Measurements from ENCODE around the gene NXPH3. TPM values are rescaled to one million over a fixed set of nuclear protein-coding genes. Genes with fewer than 3 reads are reported as not detected.

The NXPH3 gene
- total RNA-seq, 1 experiment from 2014 or later = not detected

GRCh38 chr17:49624896-49625295, 49.2 kb downstream of the NXPH3 start:
- Histone ChIP-seq H3K27me3 (ENCODE audit: insufficient read depth, low read depth) (no peaks in the 10 kb centered on the region), H3K79me2 (ENCODE audit: low read depth) (0 out of 2 replicates have a peak, but pooled peaks cover 17% of the 10 kb centered on the region), H3K4me1 (replicated peaks; ENCODE audit: insufficient read depth) (no peaks in the 10 kb centered on the region), H3K27ac (no peak overlapping the region), H3K4me2 (no peak overlapping the region), H3F3A (ENCODE audit: insufficient read depth, low read depth) (0 out of 2 replicates have a peak, but pooled peaks cover 4% of the 10 kb centered on the region), H2AFZ (no peak overlapping the region), H3K4me3 (no peak overlapping the region), H3K9me2 (ENCODE audit: insufficient read depth) (no peaks in the 10 kb centered on the region), H3K9me3 (ENCODE audit: insufficient read depth, low read depth) (no peaks in the 10 kb centered on the region), H4K20me1 (ENCODE audit: insufficient read depth) (peaks cover 48% of the 10 kb centered on the region), H3K36me3 (ENCODE audit: low read depth) (peaks cover 12% of the 10 kb centered on the region)
- intact Hi-C loops (cut with micrococcal nuclease; ENCODE audit: unreplicated experiment) = loop anchor here (10.0 kb wide), 1 partner anchor 50 kb away; the partner anchor contains the start of gene SPOP
- CTCF ChIA-PET = interaction anchor here (0.5 to 0.6 kb wide), 2 partner anchors 60 to 1250 kb away, joined by 5 read pairs; no protein-coding TSS in a partner anchor
- DNase-seq = no peak
- POLR2A ChIA-PET (ENCODE audit: unreplicated experiment) = no interaction called here
- no peak for TF ChIP-seq CTCF (conservative IDR thresholded peaks at IDR 0.05)
- no peak for TF ChIP-seq EZH2 (IDR thresholded peaks at IDR 0.05; ENCODE audit: low read depth)
- no TSS peak for BruUV-seq (replicated peaks)

GRCh38 chr17:49629447-49629846, 53.8 kb downstream of the NXPH3 start:
- H3F3A ChIP-seq (ENCODE audit: insufficient read depth, low read depth) = 0 out of 2 replicates have a peak, but pooled peaks cover 4% of the 10 kb centered on the region
- no peaks in the 10 kb centered on the region for H3K9me2 ChIP-seq (ENCODE audit: insufficient read depth)
- peaks cover 55% of the 10 kb centered on the region for H4K20me1 ChIP-seq (ENCODE audit: insufficient read depth)
- no peaks in the 10 kb centered on the region for H3K27me3 ChIP-seq (ENCODE audit: insufficient read depth, low read depth)
- ChIA-PET POLR2A (ENCODE audit: unreplicated experiment) (no interaction called here), CTCF (no interaction called here)
- no peaks in the 10 kb centered on the region for H3K36me3 ChIP-seq (ENCODE audit: low read depth)
- BruUV-seq (replicated peaks) = no TSS peak
- no peak overlapping the region for H2AFZ ChIP-seq
- no peak overlapping the region for H3K4me3 ChIP-seq
- TF ChIP-seq EZH2 (IDR thresholded peaks at IDR 0.05; ENCODE audit: low read depth) = no peak
- TF ChIP-seq CTCF (conservative IDR thresholded peaks at IDR 0.05) = no peak
- no peak overlapping the region for H3K27ac ChIP-seq
- no peaks in the 10 kb centered on the region for H3K9me3 ChIP-seq (ENCODE audit: insufficient read depth, low read depth)
- H3K79me2 ChIP-seq (ENCODE audit: low read depth) = peaks cover 22% of the 10 kb centered on the region; the same call in 1 of the 2 replicates
- intact Hi-C loops (cut with micrococcal nuclease; ENCODE audit: unreplicated experiment) = loop anchor here (10.0 kb wide), 1 partner anchor 45 kb away; the partner anchor contains the start of gene SPOP
- H3K4me1 ChIP-seq (replicated peaks; ENCODE audit: insufficient read depth) = no peaks in the 10 kb centered on the region
- no peak for DNase-seq
- H3K4me2 ChIP-seq = no peak overlapping the region

GRCh38 chr17:49630113-49630900, 54.6 kb downstream of the NXPH3 start:
- no TSS peak for BruUV-seq (replicated peaks)
- intact Hi-C loops (cut with micrococcal nuclease; ENCODE audit: unreplicated experiment) = no loop called here
- TF ChIP-seq CTCF (conservative IDR thresholded peaks at IDR 0.05) = no peak
- TF ChIP-seq EZH2 (IDR thresholded peaks at IDR 0.05; ENCODE audit: low read depth) = no peak
- ChIA-PET CTCF (no interaction called here), POLR2A (ENCODE audit: unreplicated experiment) (no interaction called here)
- Histone ChIP-seq H3K79me2 (ENCODE audit: low read depth) (peaks cover 27% of the 10 kb centered on the region), H3K9me2 (ENCODE audit: insufficient read depth) (no peaks in the 10 kb centered on the region), H3F3A (ENCODE audit: insufficient read depth, low read depth) (0 out of 2 replicates have a peak, but pooled peaks cover 4% of the 10 kb centered on the region), H4K20me1 (ENCODE audit: insufficient read depth) (peaks cover 48% of the 10 kb centered on the region), H3K36me3 (ENCODE audit: low read depth) (no peaks in the 10 kb centered on the region), H2AFZ (no peak overlapping the region), H3K4me2 (no peak overlapping the region), H3K4me3 (no peak overlapping the region), H3K27ac (no peak overlapping the region), H3K4me1 (replicated peaks; ENCODE audit: insufficient read depth) (no peaks in the 10 kb centered on the region), H3K27me3 (ENCODE audit: insufficient read depth, low read depth) (no peaks in the 10 kb centered on the region), H3K9me3 (ENCODE audit: insufficient read depth, low read depth) (no peaks in the 10 kb centered on the region)
- DNase-seq = no peak
